Fibroblast of skin of left biceps (primary cell): ENCODE data around the gene KIF25.

ENCODE experiments used
- DNase-seq, 2 experiments: peaks; one replicate each; pipeline ENCODE4 v3.0.0-alpha.2; 2013; ENCODE audit warnings: low read depth in 2 of 2

The KIF25 gene

DNA sequence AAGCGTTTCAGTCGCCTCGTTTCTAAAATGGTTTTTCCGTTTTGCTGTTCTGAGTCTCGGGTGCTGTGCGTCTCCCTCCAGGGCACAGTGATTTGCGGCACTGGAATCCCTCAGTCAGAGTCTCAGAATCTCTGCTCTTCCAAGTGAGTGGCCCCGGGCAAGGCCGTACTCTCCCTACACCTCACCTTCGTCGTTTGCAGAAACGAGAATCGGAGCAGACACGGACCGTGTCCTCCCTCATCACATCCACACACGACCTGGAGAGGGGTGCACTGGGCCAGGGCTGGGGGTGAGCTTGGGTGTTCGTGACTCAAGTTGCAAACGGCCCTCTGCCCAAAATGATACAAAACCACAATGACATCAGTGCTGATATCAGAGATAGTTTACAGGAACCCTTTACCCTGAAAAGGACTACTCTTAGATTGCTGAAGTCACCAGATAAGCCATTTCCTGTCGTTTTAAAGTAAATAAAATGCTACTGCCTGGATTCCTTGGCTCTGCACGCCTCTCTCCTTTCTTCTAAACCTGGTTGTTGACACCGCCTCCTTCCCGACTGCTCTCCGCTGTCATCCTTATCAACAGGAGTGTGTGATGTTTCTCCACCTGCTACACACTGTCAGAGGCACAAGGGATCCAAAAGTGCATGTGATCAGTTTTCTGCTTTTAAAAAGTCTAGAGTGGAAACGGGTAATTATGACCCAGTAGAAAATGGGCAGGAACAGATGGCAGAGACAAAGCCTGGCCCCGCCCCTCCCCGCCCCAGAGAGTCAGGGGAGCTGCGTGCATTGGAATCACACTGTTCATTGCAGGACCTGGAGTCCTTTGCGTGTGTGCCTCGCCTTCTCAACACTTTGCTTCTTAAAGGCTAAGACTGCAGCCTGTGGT lies 38.4 kb downstream of the KIF25 start:
- no peak for DNase-seq

GRCh38 chr6:168037242-168037641 lies 39.8 kb downstream of the KIF25 start:
- no peak for DNase-seq

- DNase-seq = no peak
Measured at GRCh38 chr6:168037856-168038255, 40.4 kb downstream of the KIF25 start.

- DNase-seq = no peak
Measured at GRCh38 chr6:168038576-168039140, 41.2 kb downstream of the KIF25 start.

GRCh38 chr6:168039301-168039700 lies 41.8 kb downstream of the KIF25 start:
- no peak for DNase-seq

- DNase-seq = no peak
Measured at GRCh38 chr6:168039849-168040248, 42.4 kb downstream of the KIF25 start.

- no peak for DNase-seq
Measured at GRCh38 chr6:168040856-168041496, 43.5 kb downstream of the KIF25 start.

DNA sequence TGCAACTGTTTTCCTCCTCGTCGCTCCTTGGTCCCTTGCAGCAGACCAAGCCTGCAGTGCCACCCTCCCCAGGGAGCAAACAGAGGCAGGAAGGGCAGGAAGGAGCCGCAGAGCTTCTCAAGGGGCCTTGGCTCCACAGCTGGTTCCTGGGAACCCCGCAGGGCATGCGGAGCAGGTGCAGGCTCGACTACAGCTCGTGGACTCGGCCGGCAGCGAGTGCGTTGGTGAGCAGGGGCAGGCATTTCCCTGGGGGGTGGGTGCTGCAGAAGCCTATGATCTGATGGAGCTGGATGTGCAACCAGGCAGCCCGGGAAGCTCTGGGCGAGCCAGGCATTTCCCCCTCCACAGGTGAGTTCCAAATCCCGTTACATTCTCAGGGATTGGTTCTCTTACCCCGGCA lies 44.5 kb downstream of the KIF25 start:
- DNase-seq = no peak

DNA sequence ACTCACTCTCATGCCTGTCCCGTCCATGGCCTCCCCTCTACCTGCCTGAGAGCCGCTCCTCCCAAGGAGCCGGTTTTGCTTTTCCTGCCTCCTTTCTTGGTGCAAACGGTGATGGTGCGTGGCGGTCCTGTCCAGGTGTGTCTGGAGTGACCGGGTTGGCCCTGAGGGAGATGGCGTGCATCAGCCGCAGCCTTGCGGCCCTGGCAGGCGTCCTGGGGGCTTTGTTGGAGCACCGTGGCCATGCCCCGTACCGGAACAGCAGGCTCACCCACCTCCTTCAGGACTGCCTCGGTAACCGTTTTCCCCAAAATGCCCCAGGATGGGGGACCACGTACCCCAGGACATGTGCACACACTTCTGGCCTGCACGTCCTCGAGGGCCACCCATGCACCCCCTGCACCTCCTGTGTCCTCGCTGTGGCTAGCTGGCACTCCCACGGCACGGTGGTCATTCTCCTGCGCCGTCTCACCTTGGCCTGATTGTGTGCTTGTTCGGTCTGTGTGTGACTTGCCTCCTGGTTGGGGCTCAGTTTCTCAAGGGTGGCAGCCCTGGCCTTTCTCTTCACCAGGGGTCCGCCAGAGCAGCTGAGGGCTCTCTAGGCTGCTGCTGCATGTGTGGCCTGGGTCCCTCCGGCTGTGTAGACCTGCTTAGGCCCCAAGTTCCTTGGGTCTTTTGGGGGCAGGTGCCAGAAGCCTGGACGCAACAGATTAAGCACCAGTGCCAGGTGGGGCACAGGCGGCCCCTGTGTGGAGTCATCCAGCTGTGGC lies 45.1 kb downstream of the KIF25 start:
- no peak for DNase-seq

- no peak for DNase-seq
Measured at GRCh38 chr6:168043193-168043847, 45.8 kb downstream of the KIF25 start.

DNA sequence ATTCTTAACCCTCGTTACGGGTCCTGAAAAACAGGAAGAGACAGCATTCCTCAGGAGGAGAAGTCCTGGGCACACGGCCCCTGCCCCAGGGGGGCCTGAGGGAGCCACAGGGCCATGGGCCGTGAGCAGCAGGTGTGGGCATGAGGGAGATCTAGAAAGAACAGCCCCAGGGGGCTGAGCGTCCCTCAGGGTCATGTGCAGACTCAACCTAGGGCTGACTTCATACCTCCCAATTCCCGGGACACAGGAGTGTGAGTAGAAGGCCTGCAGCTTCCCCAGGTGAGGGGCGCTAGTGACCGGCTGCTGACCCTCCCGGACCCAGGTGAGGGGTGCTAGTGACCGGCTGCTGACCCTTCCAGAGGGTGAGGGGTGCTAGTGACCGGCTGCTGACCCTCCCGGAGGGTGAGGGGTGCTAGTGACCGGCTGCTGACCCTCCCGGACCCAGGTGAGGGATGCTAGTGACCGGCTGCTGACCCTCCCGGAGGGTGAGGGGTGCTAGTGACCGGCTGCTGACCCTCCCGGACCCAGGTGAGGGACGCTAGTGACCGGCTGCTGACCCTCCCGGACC lies 46.5 kb downstream of the KIF25 start:
- DNase-seq = no peak

DNA sequence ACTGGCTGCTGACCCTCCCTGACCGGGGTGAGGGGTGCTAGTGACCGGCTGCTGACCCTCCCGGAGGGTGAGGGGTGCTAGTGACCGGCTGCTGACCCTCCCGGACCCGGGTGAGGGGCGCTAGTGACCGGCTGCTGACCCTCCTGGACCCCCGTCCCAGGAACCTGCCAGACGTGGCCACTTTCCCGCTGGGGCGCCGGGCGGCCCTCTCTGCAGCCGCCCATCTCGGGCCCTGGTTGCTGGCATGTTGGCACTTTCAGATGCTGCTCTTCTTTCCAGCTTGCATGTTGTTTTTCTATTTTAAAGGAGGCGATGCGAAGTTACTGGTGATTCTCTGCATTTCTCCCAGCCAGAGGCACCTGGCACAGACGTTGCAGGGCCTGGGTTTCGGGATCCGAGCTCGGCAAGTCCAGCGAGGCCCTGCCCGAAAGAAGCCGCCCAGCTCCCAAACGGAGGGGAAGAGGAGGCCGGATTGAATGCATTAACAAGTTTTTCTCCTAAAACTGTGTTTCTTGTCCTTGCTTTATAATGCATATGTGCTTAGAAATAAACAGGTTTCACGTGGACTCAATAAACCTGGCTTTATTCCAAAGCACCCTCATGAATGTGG lies 47.2 kb downstream of the KIF25 start:
- no peak for DNase-seq

DNA sequence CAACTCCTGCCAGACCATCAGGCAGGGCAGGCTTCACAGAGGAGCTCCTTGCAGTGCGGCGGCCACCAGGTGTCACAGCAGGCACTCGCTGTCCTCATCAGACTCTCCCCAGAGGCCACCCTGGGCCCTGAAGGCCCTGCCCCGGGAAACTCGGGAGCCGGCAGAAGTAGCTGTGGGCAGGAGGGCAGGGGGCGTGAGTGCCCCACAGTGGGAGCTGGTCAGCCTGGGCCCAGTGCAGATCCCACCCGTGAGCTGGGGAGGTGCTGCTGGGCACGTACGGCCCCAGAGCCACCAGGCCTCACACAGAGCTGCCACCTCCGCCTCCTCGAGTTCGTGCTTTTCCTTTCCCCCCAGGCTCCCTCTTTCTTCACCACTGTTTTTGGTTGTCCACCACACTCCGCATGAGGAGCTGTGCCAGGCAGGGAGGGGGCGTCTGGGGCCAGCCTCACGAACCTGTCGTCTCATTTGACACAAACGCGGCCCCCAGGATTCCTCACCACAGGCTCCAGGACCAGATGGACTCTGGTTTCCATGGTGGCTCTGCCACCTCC lies 47.7 kb downstream of the KIF25 start:
- DNase-seq = no peak

DNA sequence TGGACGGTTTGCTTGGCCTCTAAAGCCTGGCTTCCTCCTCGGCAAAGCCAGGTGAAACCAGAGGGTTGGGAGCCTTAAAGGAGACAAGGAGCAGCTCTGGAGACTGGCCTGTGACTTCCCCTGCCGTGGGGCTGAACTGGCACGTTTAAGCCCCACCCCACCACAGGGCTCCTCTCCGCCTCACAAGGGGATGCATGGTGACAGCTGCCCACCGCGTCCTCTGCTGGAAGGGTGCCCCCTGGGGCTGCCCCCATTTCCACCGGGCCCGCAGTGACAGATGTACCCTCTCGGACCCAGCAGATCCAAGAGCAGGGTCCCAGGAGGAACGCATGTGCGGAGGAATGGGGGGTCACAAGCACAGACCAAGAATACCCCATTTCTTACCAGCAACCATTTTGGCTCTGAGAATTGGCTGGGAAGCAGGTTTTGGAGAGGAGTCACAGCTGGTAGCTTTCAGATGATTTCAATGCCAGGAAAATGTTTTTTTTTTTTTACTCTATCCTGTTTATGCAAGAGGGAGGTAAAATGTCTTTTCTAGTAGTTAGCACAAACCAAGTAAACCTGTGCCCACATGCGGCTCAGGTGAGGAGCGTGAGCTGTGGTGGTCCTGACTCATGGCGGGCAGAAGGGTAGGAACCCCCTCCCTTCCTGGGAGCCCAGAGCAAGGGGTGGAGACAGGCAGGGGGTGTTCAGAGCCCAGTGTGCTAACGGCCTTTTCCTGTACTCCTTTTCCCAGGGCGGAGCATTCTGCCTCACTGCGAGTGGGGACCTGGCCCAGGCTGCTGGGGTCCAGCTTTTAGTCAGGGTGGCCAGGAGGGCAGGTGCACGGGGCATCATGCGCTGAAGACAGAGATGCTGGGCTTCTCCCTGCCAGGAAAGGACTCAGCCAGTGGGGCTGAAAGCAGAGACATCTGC lies 48.5 kb downstream of the KIF25 start:
- DNase-seq = no peak

GRCh38 chr6:168046696-168047095 lies 49.2 kb downstream of the KIF25 start:
- DNase-seq = no peak

GRCh38 chr6:168047841-168048723 lies 50.6 kb downstream of the KIF25 start:
- DNase-seq = no peak

GRCh38 chr6:168048724-168049025 lies 51.2 kb downstream of the KIF25 start:
- DNase-seq = no peak

DNA sequence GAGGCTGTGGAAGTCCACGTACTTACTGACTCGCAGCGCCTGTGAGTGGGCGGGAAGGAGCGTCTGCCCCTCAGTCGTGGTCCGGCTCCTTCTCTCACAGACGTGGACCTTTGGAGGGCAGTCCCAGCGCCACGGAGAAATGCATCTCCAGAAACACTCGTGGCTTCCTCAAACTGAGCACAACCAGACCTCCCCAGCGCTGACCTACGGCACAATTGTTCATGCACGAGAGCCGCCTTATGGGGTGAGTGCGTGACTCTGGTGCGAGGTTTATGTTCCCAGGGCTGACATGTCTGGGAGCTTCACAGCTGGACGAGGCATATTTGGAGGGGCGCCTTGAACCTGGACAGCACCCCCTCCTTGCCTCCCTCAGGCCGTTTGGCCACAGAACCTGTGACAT lies 51.8 kb downstream of the KIF25 start:
- no peak for DNase-seq
